Peyer's patch (tissue), 4 donors: ENCODE data around the gene KDM6B.
A peak's percentile ranks its signal among the peaks of the same experiment; 100 is the strongest.

Source experiments
- CTCF ChIP-seq, 6 experiments: fragments of 450-650 bp in 4 of 6; fragments of 200-600 bp in 2 of 6; sonication (generic) in 1 of 6; IDR thresholded peaks; one replicate each; pipeline ENCODE4 v1.5.1; 2017 to 2019; ENCODE audit warnings: antibody characterized with exemption in 6 of 6, mild to moderate bottlenecking in 3 of 6, moderate library complexity in 1 of 6
- POLR2A ChIP-seq, 2 donors: fragments of 450-650 bp; IDR thresholded peaks; one replicate each; pipeline ENCODE4 v1.5.1; 2017; ENCODE audit warnings: antibody characterized with exemption in 2 of 2, mild to moderate bottlenecking in 2 of 2, moderate library complexity in 2 of 2

DNA sequence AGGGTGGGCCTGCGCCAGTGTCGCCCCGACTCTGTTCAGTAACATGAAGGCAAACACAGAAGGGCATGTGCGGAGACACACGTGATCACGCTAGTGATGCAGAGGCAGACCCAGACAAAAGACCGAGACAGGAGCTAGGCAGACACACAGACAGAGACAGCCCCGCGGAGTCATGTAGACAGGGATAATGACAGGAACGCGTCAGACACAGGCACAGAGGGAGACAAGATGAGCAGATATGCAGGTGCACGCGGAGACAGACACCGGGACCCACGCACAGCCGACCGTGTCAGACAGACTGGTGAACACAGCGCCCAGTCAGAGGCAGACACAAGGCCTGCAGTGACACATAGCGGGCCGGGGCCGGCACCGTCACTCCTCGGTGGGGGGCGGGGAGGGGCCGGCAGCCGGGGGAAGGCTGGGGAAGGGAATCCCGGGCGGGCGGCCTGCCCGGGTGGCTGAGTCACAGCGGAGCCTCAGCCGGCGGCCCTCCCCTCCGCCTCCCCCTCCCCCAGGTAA, 7.4 kb downstream of the KDM6B start:
- TF ChIP-seq CTCF (IDR thresholded peaks at IDR 0.05) (peak in 2 of 6 experiments; percentile 8 to 38), POLR2A (IDR thresholded peaks at IDR 0.05) (peak in 1 of 2 donors; percentile 20)
